Choroid plexus epithelial cell (primary cell): ENCODE measurements around the gene CCT4.
A peak's percentile ranks its signal among the peaks of the same experiment; 100 is the strongest.

Source experiments
- DNase-seq: peaks from one replicate; pipeline ENCODE4 v3.0.0-alpha.2; 2010; ENCODE audit warnings: low read depth
- H3K4me3 ChIP-seq: 2 replicates; pipeline ENCODE4 v1.5.1; 2011; ENCODE audit warnings: low read depth, mild to moderate bottlenecking, control low read depth, low read length, moderate library complexity
- TF ChIP-seq, protein P1 (sequence below): conservative IDR thresholded peaks from 2 replicates; pipeline ENCODE4 v1.5.1; 2011; ENCODE audit warnings: low read depth, mild to moderate bottlenecking, control low read depth, inconsistent platforms, low read length, moderate library complexity

The CCT4 gene, protein sequence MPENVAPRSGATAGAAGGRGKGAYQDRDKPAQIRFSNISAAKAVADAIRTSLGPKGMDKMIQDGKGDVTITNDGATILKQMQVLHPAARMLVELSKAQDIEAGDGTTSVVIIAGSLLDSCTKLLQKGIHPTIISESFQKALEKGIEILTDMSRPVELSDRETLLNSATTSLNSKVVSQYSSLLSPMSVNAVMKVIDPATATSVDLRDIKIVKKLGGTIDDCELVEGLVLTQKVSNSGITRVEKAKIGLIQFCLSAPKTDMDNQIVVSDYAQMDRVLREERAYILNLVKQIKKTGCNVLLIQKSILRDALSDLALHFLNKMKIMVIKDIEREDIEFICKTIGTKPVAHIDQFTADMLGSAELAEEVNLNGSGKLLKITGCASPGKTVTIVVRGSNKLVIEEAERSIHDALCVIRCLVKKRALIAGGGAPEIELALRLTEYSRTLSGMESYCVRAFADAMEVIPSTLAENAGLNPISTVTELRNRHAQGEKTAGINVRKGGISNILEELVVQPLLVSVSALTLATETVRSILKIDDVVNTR

DNA sequence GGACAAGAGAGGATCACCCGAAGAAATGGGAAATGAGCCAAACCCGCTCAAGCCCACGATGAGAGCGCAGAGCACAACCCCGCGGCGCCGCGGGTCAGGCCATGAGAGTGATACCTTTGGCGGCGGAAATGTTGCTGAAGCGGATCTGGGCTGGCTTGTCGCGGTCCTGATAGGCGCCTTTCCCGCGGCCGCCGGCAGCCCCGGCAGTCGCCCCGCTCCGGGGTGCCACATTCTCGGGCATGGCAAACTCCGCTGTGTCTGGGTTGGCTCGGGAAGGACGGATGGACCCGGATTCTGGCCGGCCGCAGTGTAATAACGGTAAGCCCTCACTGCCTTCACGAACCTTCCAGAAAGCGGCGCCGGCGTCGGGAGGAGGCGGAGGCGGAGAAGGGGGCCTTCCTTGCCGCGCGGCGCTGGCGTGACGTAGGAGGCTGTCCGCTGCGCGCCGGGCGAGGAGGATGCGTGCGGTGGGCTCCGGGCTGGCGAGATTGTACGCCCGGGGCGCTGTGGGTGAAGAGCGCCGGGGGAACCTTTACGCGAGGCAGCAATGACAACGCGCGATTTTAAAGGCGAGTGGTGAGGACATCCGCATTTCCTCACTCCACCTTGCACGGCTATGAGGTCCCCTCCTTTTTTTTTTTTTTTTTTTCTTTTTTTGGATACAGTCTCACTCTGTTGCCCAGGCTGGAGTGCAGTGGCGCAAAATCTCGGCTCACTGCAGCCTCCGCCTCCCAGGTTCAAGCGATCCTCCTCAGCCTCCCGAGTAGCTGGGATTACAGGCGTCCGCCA, at the start of gene CCT4:
Gene CCT4, minus strand, starts transcription at position 390 of the 789 bp plus-strand sequence. Its CDS starts 149 bp downstream, at position 241.
- peak; percentile 86 for DNase-seq
- TF ChIP-seq, protein P1, sequence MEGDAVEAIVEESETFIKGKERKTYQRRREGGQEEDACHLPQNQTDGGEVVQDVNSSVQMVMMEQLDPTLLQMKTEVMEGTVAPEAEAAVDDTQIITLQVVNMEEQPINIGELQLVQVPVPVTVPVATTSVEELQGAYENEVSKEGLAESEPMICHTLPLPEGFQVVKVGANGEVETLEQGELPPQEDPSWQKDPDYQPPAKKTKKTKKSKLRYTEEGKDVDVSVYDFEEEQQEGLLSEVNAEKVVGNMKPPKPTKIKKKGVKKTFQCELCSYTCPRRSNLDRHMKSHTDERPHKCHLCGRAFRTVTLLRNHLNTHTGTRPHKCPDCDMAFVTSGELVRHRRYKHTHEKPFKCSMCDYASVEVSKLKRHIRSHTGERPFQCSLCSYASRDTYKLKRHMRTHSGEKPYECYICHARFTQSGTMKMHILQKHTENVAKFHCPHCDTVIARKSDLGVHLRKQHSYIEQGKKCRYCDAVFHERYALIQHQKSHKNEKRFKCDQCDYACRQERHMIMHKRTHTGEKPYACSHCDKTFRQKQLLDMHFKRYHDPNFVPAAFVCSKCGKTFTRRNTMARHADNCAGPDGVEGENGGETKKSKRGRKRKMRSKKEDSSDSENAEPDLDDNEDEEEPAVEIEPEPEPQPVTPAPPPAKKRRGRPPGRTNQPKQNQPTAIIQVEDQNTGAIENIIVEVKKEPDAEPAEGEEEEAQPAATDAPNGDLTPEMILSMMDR: no peak
- peak within 1 kb of the TSS; percentile 95 for H3K4me3 ChIP-seq

DNA sequence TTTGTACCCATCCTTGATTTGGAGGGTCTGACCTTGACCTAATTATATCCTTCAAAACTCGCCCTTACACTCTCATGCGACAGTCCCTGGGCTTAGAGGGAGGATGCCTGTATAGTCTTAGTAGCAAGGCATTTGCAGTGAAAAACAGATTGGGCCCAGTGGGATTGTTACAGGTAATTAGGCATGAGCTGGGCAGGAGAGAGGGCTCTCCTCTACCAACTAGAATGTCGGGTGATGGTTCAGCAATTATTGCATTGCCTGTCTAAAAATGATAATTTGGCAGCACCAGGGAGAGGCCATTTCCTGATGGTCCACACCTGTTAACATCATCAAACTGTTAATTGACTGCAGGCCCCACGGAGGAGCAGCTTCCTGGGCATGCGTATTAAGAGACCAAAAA, 49.4 kb upstream of the CCT4 start:
- H3K4me3 ChIP-seq: no peak overlapping the region
- no peak for DNase-seq
- TF ChIP-seq, protein P1: no peak

DNA sequence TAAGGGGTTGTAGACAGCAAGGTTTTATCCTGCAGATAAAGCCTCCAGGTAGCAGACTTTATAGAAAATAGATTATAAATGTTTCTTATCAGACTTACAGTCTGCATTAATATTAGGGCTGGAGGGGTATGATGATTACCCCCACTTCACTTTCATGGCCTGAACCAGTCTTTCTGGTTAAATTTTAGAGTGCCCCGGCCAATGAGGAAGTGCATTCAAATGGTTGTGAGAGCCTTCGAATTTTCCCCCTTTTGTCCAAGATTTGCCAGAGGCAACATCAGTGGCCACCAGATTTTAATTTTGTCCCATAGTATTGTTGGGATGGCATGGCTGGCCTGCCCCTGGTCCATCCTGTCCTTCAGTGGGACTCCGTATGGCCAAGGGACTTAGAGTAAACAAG, 48.6 kb upstream of the CCT4 start:
- TF ChIP-seq, protein P1: no peak
- no peak for DNase-seq
- no peak overlapping the region for H3K4me3 ChIP-seq

DNA sequence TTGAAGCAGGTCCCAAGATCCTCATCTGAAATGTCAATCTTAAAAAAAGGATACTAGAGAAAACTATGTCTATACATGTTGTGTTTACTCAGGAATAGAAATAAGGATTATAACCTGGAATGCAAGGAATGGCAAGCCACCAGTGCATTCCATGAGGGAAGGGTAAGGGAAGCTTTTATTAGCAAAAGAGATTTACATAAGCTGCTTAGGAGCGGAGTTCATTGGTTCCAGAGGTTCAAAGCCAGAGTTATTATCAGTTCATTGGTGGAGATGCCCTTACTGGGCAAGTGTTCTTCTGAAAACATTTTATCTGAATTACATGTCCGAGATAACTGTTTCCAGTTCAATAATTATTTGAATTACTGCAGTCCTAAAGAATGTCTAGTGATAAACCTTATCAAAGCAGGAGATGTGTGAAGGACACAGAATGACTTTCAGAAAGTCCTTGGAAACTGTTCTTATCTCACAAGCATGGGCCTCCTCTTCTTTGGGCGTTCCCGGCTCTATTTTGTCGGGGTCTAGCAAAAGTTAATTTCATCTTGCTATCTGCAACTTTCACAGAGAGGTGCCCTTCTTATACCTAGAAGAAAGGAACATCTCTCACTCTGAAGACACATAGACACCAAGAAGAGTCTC, 40.5 kb upstream of the CCT4 start:
- DNase-seq: no peak
- TF ChIP-seq, protein P1: no peak
- no peak overlapping the region for H3K4me3 ChIP-seq

DNA sequence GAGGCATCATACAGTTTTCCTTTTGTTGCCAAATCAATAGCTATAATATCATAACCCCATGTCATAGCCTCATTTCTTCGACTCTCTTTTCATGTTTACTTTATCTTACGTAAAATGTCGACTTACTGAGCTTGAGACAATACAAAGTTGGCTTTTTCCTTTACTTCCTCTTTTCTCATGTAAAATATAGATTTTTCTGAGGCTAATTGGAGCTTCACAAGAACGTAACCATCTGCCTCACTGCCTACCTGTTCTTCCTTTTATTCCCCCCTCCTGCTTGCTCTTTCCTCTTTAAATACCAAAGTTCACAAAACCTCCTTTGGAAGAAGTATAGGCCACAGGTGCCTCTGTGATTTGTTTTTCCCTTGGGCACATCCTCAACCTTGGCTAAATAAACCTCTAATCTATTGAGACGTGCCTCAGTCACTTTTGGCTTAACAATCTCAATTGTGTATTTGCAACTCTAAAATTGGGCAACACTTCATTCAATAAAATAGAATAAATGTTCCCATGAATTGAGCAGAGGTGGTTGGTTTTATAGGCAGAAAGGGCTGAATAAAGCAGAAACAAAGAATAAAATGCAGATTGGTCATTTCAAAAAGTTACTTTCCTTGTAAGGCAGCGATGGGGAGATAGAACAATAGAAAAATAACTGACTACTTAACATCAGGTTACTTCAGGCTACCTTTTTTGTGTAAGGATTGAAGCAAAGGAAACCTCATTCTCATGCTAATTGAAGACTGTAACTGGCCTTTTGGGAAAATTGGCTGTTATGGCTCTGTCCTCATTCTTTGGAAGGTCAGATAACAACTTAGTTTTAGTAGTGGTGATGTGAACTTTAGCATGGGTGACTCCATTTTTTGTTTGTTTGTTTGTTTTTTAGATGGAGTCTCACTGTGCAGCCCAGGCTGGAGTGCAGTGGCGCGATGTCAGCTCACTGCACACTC, 38.3 kb upstream of the CCT4 start:
- TF ChIP-seq, protein P1: no peak
- DNase-seq: no peak
- H3K4me3 ChIP-seq: no peak overlapping the region

DNA sequence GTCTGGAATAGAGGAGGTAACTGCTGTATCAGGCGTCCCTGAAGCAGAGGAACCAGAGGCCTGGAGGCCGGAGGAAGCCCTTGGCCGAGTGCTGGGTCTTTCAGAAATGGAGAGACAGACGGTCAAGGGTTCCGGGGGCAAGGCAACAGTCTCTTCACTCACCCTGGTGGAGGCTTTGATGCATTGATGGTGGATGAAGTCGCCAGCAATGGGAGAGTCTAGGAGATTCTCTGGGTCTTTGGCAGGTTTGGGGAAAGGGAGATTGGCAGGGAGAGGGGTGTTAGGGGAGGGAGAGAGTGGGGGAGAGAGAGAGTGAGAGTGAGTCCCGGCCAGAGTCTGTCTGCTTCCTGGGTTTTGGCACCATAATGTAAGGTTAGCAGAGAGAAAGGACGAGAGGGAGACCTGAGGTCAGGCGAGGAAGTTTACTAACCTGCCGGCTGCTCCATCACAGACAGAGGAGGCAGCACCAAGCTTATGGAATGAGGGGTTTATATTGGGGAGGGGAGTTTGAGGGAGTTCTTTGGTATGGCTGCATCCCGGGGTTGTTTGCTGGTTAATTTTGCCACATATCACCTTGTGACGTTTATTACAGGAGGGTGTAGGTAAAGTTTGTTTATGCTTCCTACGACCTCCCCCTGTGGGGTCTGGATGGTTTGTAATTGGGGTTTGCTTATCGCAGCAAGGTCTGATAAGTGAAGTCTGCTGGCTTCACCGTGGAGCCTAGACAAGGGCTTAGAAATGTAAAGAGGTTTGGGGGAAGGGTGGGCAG, 36.6 kb upstream of the CCT4 start:
- no peak for DNase-seq
- TF ChIP-seq, protein P1: no peak
- no peak overlapping the region for H3K4me3 ChIP-seq
